ENCODE results near the gene NAA16. TPM values are rescaled to one million over a fixed set of nuclear protein-coding genes. Genes with fewer than 3 reads are reported as not detected.

The NAA16 gene
- total RNA-seq, 4 donors from 2014 or later: 28.7 to 45.3 (median 37.6) TPM

GRCh38 chr13:41403983-41404382 lies 92.9 kb downstream of the NAA16 start:
- H3K27me3 ChIP-seq: no peaks in the 10 kb centered on the region
- no peak for DNase-seq (ENCODE audit: low spot score in 2 of 2)

DNA sequence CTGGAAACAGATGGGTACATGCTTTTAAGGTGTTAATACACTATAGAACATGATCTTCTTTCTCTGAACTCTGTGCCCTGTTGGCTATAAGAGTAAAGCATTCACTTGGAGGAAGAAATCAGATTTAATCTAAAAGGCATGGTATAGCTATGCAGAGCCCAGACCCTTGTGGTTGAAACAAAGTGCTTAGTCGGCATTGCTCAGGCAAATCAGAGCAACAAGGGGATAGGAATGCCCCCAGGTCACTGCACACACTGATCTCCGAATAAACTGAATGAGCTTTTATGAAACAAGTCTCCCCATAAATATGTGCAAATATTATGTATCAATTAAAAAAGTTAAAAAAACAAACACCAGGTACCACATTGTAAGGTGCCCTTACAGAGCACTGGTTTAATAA lies 94.3 kb downstream of the NAA16 start:
- 28 to 33% methylated on average over 2 of the region's 2 CpGs for WGBS, 2 donors
- Histone ChIP-seq H3K36me3 (no peaks in the 10 kb centered on the region), H3K27ac (no peak overlapping the region), H3K9me3 (no peaks in the 10 kb centered on the region), H3K4me3 (no peak overlapping the region), H3K27me3 (no peaks in the 10 kb centered on the region), H3K4me1 (no peaks in the 10 kb centered on the region)
- no peak for DNase-seq (ENCODE audit: low spot score in 2 of 2)
- TF ChIP-seq CTCF (IDR thresholded peaks at IDR 0.05): no peak
- TF ChIP-seq POLR2A (IDR thresholded peaks at IDR 0.05): no peak
- TF ChIP-seq EP300 (IDR thresholded peaks at IDR 0.05): no peak

More at GRCh38 chr13:41403983-41404382, 92.9 kb downstream of the NAA16 start:
- H3K9me3 ChIP-seq: no peaks in the 10 kb centered on the region
- H3K36me3 ChIP-seq: no peaks in the 10 kb centered on the region
- TF ChIP-seq EP300 (IDR thresholded peaks at IDR 0.05): no peak
- TF ChIP-seq CTCF (IDR thresholded peaks at IDR 0.05): no peak
- no peak for TF ChIP-seq POLR2A (IDR thresholded peaks at IDR 0.05)
- no peak overlapping the region for H3K4me3 ChIP-seq
- H3K27ac ChIP-seq: no peak overlapping the region
- 94 to 96% methylated on average over 4 of the region's 4 CpGs for WGBS, 2 donors
- no peaks in the 10 kb centered on the region for H3K4me1 ChIP-seq

DNA sequence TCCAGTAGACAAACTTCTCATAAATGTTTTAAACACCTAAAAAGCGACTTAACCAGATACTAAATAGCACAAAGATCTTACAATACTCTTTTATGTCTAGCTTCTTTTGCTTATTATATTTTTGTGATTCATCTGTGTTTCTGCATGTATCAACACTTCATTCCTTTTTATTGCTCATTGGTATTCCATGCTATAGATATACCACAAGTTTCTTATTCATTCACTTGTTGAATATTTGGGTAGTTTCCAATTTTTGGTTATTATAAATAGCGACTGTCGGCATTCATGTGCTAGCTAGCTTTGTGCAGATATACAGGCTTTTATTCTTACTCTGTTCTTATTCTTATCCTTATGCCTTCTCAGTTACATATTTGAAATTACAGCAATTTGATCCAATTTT lies 96.3 kb downstream of the NAA16 start:
- 35 to 37% methylated on average over 3 of the region's 3 CpGs for WGBS, 2 donors
- peaks cover 0 to 6% (median 0%) of the 10 kb centered on the region in 4 donors for H3K4me1 ChIP-seq
- no peak for DNase-seq (ENCODE audit: low spot score in 2 of 2)
- TF ChIP-seq POLR2A (IDR thresholded peaks at IDR 0.05) (no peak), EP300 (IDR thresholded peaks at IDR 0.05) (no peak), CTCF (IDR thresholded peaks at IDR 0.05) (no peak)
- no peak overlapping the region for H3K27ac ChIP-seq
- no peaks in the 10 kb centered on the region for H3K9me3 ChIP-seq
- H3K27me3 ChIP-seq: no peaks in the 10 kb centered on the region
- no peak overlapping the region for H3K4me3 ChIP-seq
- no peaks in the 10 kb centered on the region for H3K36me3 ChIP-seq

DNA sequence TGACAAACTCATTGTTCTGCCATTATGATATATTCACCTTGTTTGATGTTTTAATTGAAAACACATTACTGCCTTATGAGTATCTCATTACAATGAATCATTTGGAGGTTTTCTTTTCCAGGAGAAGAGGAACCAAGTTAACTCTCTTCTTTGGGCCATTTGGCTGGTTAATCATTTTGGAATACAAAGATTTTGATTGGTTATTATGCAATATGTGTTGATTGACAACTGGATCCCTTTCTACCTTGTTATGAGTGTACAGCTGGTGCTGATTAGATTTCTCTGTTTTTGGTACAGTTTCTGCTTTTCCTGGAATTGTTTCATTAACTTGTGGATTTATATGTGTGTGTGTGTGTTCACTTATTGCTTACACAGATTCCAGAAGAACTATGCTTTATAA lies 97.1 kb downstream of the NAA16 start:
- H3K36me3 ChIP-seq: no peaks in the 10 kb centered on the region
- H3K27me3 ChIP-seq: no peaks in the 10 kb centered on the region
- no peaks in the 10 kb centered on the region for H3K9me3 ChIP-seq
- no peak overlapping the region for H3K27ac ChIP-seq
- H3K4me3 ChIP-seq: no peak overlapping the region
- TF ChIP-seq CTCF (IDR thresholded peaks at IDR 0.05) (no peak), EP300 (IDR thresholded peaks at IDR 0.05) (no peak), POLR2A (IDR thresholded peaks at IDR 0.05) (no peak)
- H3K4me1 ChIP-seq: peaks cover 0 to 6% (median 0%) of the 10 kb centered on the region in 4 donors
- no peak for DNase-seq (ENCODE audit: low spot score in 2 of 2)

DNA sequence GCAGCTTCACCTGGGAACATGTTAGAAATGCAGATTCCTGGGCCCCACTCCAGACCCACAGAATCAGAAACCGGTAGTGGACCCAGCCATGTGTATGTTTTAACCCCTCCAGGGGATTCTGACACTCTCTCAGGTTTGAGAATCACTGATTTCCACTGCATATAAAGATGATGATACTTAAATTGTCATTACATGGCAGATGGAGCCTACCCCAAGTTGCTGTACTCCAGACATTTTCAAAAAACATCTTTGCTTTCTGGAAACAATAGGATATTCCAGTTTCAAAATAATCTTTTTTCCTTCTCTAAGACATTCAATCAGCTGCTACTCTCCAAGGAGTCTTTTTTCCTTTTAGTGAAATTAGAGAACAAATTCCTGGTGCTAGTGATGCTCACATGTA lies 97.7 kb downstream of the NAA16 start:
- H3K27ac ChIP-seq: no peak overlapping the region
- no peak for TF ChIP-seq POLR2A (IDR thresholded peaks at IDR 0.05)
- no peak for TF ChIP-seq CTCF (IDR thresholded peaks at IDR 0.05)
- no peak for TF ChIP-seq EP300 (IDR thresholded peaks at IDR 0.05)
- H3K27me3 ChIP-seq: no peaks in the 10 kb centered on the region
- H3K4me1 ChIP-seq: peaks cover 0 to 6% (median 0%) of the 10 kb centered on the region in 4 donors
- no peak for DNase-seq (ENCODE audit: low spot score in 2 of 2)
- H3K9me3 ChIP-seq: no peaks in the 10 kb centered on the region
- no peak overlapping the region for H3K4me3 ChIP-seq
- WGBS, 2 donors: 35 to 50% methylated on average over 1 of the region's 1 CpG
- no peaks in the 10 kb centered on the region for H3K36me3 ChIP-seq
